ENCODE measurements around the gene SELPLG.
"Not testable (repeated sequence)": the region's sequence is repeated elsewhere in the genome, so short reads cannot be mapped to it uniquely, and the experiment has no call there.

GRCh38 chr12:108658115-108658514, 24.4 kb upstream of the SELPLG start:
- not testable (repeated sequence) for TF ChIP-seq CTCF, POLR2A (IDR thresholded peaks at IDR 0.05)

Data from testis (tissue), 2 donors.